ENCODE results near the gene PIP5K1B. TPM values are rescaled to one million over a fixed set of nuclear protein-coding genes. Genes with fewer than 3 reads are reported as not detected.

PIP5K1B gene
- total RNA-seq, 1 experiment from 2014 or later, result not detected

DNA sequence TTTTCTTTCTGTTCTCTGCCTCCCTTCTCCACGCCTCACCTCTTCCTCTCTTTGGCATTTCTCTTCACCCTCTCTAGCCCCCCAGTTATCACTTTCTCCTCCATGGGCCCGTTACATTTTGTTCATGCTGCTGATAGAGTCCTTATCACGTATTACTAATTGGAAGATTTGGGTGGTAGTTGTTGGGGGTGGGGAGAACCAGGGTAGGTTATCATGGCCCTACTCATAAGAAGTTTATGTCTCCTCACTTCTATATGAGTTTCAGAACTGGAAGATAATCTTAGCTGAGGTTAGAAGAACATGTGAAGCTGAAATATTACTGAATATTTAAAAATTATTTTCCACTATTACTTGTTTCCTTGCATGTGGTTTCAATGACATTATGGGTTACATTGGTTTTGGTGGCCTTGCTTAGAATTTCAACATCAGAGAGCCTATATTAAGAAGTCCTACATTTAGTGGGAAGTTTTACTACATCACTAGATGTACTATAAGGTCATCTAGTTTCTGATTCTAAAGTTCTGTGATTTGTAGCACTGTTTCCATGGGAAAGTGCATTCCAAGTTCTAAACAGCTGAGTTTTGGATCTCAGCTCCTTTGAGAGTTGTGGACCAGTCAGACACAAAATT is 36.8 kb downstream of the PIP5K1B start:
- in situ Hi-C loops (cut with HindIII; ENCODE audit: low pct_unique_long_range_greater_than_20kb, low sequenced_read_pairs), result no loop called here
- intact Hi-C loops (cut with micrococcal nuclease; ENCODE audit: unreplicated experiment), result no loop called here
- ATAC-seq (no peak), DNase-seq (ENCODE audit: low read depth, low spot score) (no peak)
- no peaks in the 10 kb centered on the region for H3K27me3 ChIP-seq (ENCODE audit: control insufficient read depth, insufficient read depth, low read length)
- ChIA-PET CTCF (no interaction called here), POLR2A (no interaction called here)
- H3K4me3 ChIP-seq (ENCODE audit: low read depth in 2 of 2, low read length in 2 of 2), result no peak overlapping the region
- H3K27ac ChIP-seq (ENCODE audit: low read length), result no peak overlapping the region
- TF ChIP-seq POLR2AphosphoS5 (IDR thresholded peaks at IDR 0.05; ENCODE audit: low read depth, low read length), result no peak
- no peak for TF ChIP-seq TCF7L2 (IDR thresholded peaks at IDR 0.05; ENCODE audit: low read depth, low read length)
- BruUV-seq (replicated peaks), result no TSS peak
- no peaks in the 10 kb centered on the region for H3K4me1 ChIP-seq (ENCODE audit: control insufficient read depth, insufficient read depth, low read length)
- no peaks in the 10 kb centered on the region for H3K9me3 ChIP-seq (ENCODE audit: control insufficient read depth, insufficient read depth, low read depth, low read length)
- no peaks in the 10 kb centered on the region for H3K36me3 ChIP-seq (ENCODE audit: control insufficient read depth, insufficient read depth, low read length)

GRCh38 chr9:68742333-68742730 is 37.3 kb downstream of the PIP5K1B start:
- Histone ChIP-seq H3K27me3 (ENCODE audit: control insufficient read depth, insufficient read depth, low read length) (no peaks in the 10 kb centered on the region), H3K36me3 (ENCODE audit: control insufficient read depth, insufficient read depth, low read length) (no peaks in the 10 kb centered on the region), H3K9me3 (ENCODE audit: control insufficient read depth, insufficient read depth, low read depth, low read length) (no peaks in the 10 kb centered on the region), H3K4me1 (ENCODE audit: control insufficient read depth, insufficient read depth, low read length) (no peaks in the 10 kb centered on the region), H3K27ac (ENCODE audit: low read length) (no peak overlapping the region), H3K4me3 (ENCODE audit: low read depth in 2 of 2, low read length in 2 of 2) (no peak overlapping the region)
- POLR2A ChIA-PET, result no interaction called here
- CTCF ChIA-PET, result no interaction called here
- ATAC-seq (no peak), DNase-seq (ENCODE audit: low read depth, low spot score) (no peak)
- BruUV-seq (replicated peaks), result no TSS peak
- intact Hi-C loops (cut with micrococcal nuclease; ENCODE audit: unreplicated experiment) (no loop called here), in situ Hi-C loops (cut with HindIII; ENCODE audit: low pct_unique_long_range_greater_than_20kb, low sequenced_read_pairs) (no loop called here)
- TF ChIP-seq TCF7L2 (IDR thresholded peaks at IDR 0.05; ENCODE audit: low read depth, low read length) (no peak), REST (IDR thresholded peaks at IDR 0.05; ENCODE audit: insufficient read depth in 1 of 2, low read depth in 2 of 2, low read length in 1 of 2) (no peak), CTCF (IDR thresholded peaks at IDR 0.05) (no peak), POLR2AphosphoS5 (IDR thresholded peaks at IDR 0.05; ENCODE audit: low read depth, low read length) (no peak), SIN3A (IDR thresholded peaks at IDR 0.05; ENCODE audit: borderline replicate concordance, insufficient read depth, low read depth, low read length) (no peak)

DNA sequence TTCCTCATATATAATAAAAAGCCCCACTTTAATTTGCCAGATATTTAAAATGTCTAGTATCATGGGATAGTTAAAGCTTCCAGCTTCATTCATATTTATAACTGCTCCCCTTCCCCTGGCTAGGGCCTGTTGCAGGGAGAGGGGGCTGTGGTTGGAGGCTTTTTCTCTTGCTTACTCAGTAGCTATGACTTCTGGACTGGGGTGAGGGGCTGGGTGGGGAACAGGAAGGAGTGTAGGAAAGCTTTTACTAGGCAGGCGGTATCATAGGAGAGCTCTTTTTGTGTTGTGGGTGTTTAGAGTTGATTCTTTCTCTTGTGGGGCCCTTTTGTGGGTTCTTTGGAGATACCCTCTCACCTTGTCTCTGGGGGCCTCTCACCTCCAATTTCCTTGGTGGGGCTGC is 39.4 kb downstream of the PIP5K1B start:
- TF ChIP-seq CTCF (IDR thresholded peaks at IDR 0.05) (no peak), TCF7L2 (IDR thresholded peaks at IDR 0.05; ENCODE audit: low read depth, low read length) (no peak), REST (IDR thresholded peaks at IDR 0.05; ENCODE audit: insufficient read depth in 1 of 2, low read depth in 2 of 2, low read length in 1 of 2) (no peak), POLR2AphosphoS5 (IDR thresholded peaks at IDR 0.05; ENCODE audit: low read depth, low read length) (no peak), SIN3A (IDR thresholded peaks at IDR 0.05; ENCODE audit: borderline replicate concordance, insufficient read depth, low read depth, low read length) (no peak)
- no peak for ATAC-seq
- in situ Hi-C loops (cut with HindIII; ENCODE audit: low pct_unique_long_range_greater_than_20kb, low sequenced_read_pairs), result no loop called here
- ChIA-PET POLR2A (no interaction called here), CTCF (no interaction called here)
- Histone ChIP-seq H3K4me1 (ENCODE audit: control insufficient read depth, insufficient read depth, low read length) (no peaks in the 10 kb centered on the region), H3K27ac (ENCODE audit: low read length) (no peak overlapping the region), H3K4me3 (ENCODE audit: low read depth in 2 of 2, low read length in 2 of 2) (no peak overlapping the region), H3K9me3 (ENCODE audit: control insufficient read depth, insufficient read depth, low read depth, low read length) (no peaks in the 10 kb centered on the region), H3K36me3 (ENCODE audit: control insufficient read depth, insufficient read depth, low read length) (no peaks in the 10 kb centered on the region), H3K27me3 (ENCODE audit: control insufficient read depth, insufficient read depth, low read length) (no peaks in the 10 kb centered on the region)
- intact Hi-C loops (cut with micrococcal nuclease; ENCODE audit: unreplicated experiment), result no loop called here
- no peak for DNase-seq (ENCODE audit: low read depth, low spot score)
- no TSS peak for BruUV-seq (replicated peaks)
